Measurements from ENCODE around the gene KLHL42.

The KLHL42 gene

DNA sequence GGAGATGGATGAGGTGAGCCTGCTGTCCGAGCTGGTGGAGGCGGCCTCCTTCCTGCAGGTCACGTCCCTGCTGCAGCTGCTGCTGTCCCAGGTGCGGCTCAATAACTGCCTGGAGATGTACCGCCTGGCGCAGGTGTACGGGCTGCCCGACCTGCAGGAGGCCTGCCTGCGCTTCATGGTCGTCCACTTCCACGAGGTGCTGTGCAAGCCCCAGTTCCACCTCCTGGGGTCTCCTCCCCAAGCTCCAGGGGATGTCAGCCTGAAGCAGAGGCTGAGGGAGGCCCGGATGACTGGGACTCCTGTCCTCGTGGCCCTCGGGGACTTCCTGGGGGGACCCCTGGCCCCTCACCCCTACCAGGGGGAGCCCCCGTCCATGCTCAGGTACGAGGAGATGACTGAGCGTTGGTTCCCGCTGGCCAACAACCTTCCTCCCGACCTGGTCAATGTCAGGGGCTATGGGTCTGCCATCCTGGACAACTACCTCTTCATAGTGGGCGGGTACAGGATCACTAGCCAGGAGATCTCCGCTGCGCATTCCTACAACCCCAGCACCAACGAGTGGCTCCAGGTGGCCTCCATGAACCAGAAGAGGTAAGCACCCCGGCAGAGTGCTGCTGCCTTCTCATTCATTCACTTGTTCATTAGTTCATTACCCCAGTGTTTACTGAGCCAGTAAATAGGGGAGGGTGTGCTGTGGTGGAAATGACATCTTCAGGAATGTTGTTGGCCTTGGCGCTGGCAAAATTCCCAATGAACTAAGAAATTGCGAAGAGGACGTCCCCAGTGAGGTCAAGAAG lies 777 bp downstream of the KLHL42 start:
- in situ Hi-C loops (cut with HindIII; ENCODE audit: low sequenced_read_pairs), result no loop called here
- H3K4me3 ChIP-seq (ENCODE audit: low read depth, low read length), result peak overlapping the region; percentile 68
- TF ChIP-seq, protein P1, sequence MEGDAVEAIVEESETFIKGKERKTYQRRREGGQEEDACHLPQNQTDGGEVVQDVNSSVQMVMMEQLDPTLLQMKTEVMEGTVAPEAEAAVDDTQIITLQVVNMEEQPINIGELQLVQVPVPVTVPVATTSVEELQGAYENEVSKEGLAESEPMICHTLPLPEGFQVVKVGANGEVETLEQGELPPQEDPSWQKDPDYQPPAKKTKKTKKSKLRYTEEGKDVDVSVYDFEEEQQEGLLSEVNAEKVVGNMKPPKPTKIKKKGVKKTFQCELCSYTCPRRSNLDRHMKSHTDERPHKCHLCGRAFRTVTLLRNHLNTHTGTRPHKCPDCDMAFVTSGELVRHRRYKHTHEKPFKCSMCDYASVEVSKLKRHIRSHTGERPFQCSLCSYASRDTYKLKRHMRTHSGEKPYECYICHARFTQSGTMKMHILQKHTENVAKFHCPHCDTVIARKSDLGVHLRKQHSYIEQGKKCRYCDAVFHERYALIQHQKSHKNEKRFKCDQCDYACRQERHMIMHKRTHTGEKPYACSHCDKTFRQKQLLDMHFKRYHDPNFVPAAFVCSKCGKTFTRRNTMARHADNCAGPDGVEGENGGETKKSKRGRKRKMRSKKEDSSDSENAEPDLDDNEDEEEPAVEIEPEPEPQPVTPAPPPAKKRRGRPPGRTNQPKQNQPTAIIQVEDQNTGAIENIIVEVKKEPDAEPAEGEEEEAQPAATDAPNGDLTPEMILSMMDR (IDR thresholded peaks at IDR 0.05; ENCODE audit: low read depth, low read length, missing control alignments), result no peak
- DNase-seq (ENCODE audit: low read depth), result no peak

DNA sequence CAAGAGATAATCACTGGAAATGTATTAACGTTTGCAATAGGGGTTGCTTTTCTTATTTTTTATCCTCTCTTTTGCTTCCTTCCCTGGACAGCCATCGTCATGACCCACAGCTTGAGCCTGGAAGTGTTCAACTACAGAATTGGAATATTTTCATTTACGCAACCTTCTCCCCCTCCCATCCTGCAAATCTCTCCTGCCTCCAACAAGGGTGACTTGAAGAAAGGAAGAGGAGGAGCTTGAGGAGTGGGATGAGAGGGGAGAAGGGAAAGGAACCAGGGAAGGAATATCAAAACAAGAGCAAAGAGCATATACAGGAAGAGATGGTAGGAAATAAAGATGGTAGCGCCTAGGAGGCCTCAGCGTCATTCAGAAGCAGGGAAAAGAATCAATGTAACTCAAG lies 1.6 kb downstream of the KLHL42 start:
- in situ Hi-C loops (cut with HindIII; ENCODE audit: low sequenced_read_pairs), result no loop called here
- peak; percentile 15 for DNase-seq (ENCODE audit: low read depth)
- H3K4me3 ChIP-seq (ENCODE audit: low read depth, low read length), result peak overlapping the region; percentile 68
- TF ChIP-seq, protein P1 (IDR thresholded peaks at IDR 0.05; ENCODE audit: low read depth, low read length, missing control alignments), result no peak

DNA sequence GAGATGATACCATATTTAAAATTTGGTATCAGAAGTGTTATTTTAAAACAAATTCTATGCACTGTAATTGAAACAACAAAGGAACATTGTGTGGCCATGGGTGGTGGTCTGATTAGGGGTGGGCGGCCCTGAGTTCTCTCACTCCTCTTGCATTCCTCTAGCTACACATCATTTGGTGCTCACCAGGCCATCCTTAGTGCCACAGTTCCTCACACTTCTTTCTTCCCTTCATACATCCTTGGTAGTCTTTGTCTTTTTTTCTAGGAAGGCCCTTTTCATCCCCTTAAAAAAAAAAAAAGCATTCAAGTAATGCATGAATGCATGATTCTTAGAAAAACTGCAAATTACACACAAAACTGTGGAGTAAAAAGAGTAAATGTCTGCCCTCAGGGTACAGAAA lies 2.4 kb downstream of the KLHL42 start:
- no peak overlapping the region for H3K4me3 ChIP-seq (ENCODE audit: low read depth, low read length)
- TF ChIP-seq, protein P1 (IDR thresholded peaks at IDR 0.05; ENCODE audit: low read depth, low read length, missing control alignments), result no peak
- no peak for DNase-seq (ENCODE audit: low read depth)
- in situ Hi-C loops (cut with HindIII; ENCODE audit: low sequenced_read_pairs), result no loop called here

DNA sequence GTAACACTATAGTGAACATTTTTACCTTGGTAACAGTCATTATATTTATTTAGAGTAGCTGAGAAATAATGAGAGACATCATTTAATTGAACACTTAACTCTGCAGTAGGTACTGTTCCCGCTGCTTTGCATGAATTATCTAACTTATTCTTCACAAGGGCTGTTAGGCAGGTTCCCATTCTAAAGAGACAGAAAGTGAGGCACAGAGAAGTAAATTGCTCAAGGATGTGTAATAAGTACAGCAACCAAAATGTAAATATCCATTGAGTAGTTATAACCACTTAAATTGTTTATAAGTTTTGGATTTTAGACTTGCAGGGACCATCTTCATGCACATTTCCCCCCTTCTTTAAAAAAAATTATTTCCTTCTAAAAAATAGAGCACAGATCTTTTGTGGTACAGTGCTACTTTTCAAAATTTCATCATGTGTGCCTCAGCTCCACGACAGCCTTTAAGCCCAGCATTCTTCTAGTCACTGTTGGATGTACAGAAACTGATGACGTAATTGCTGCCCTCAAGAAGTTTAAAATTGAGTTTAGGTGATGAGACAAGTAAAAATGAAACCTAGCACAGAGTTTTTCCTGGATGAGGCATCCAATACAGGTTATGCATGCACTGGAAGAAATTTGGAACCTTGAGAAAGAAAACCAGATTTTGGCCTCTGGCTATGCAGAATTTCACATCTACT lies 6.0 kb downstream of the KLHL42 start:
- DNase-seq (ENCODE audit: low read depth), result peak; percentile 8
- in situ Hi-C loops (cut with HindIII; ENCODE audit: low sequenced_read_pairs), result no loop called here
- H3K4me3 ChIP-seq (ENCODE audit: low read depth, low read length), result no peak overlapping the region
- TF ChIP-seq, protein P1 (IDR thresholded peaks at IDR 0.05; ENCODE audit: low read depth, low read length, missing control alignments), result no peak

DNA sequence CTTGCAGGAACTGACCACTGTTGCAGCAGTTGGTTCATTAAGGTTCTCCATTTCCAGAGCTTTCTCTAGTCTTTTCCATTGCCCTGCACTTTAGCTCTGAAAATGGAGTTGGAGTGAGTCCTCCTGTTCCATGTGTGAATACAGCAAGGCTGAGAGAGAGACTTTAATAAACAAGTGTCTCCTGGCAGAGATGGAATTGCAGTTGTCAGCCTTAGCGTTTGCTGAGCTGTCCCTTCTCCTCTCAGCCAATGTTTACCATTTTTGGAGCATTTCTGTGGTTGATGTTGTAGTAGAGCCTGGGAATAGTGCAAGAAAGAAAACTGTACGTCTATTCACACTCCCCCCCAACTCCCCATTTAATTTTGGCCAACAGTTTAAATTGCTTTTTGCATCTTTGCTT lies 7.5 kb downstream of the KLHL42 start:
- in situ Hi-C loops (cut with HindIII; ENCODE audit: low sequenced_read_pairs), result no loop called here
- DNase-seq (ENCODE audit: low read depth), result no peak

DNA sequence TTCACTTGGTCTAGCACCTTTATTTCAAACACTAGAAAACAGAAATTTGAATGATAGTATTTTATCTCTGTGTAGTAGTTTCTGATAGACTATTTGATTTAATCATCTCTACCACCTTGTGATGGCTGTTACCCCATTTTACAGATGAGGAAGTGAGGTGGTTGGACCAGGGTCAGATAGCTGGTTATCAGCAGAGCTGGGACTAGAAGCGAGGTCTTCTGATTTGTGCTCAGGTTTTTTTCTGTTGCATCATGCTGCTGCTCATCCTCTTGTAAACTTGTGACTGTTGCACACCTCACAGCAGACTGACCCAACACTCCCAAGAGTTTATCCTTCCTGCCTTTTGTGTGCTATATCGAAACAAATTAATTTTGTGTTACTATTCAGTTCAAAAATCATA lies 10.1 kb downstream of the KLHL42 start:
- no peak for DNase-seq (ENCODE audit: low read depth)
- TF ChIP-seq, protein P1 (IDR thresholded peaks at IDR 0.05; ENCODE audit: low read depth, low read length, missing control alignments), result no peak
- in situ Hi-C loops (cut with HindIII; ENCODE audit: low sequenced_read_pairs), result no loop called here
- no peak overlapping the region for H3K4me3 ChIP-seq (ENCODE audit: low read depth, low read length)

More for the DNA sequence above, 7.5 kb downstream of the KLHL42 start:
- TF ChIP-seq, protein P1 (IDR thresholded peaks at IDR 0.05; ENCODE audit: low read depth, low read length, missing control alignments), result no peak
- H3K4me3 ChIP-seq (ENCODE audit: low read depth, low read length), result no peak overlapping the region

Data from astrocyte of the cerebellum (primary cell).